NT2/D1 (cell line): ENCODE data around the gene BRD1.

ENCODE experiments used
- YY1 ChIP-seq: IDR thresholded peaks from 2 replicates; pipeline ENCODE4 v1.6.1; 2011; ENCODE audit not compliant: insufficient read length, insufficient read depth
- ZNF274 ChIP-seq: IDR thresholded peaks from 2 replicates; pipeline ENCODE4 v1.6.1; 2011; ENCODE audit warnings: mild to moderate bottlenecking, low read depth, low read length

- TF ChIP-seq ZNF274 (no peak), YY1 (no peak)
These were observed 55.0 kb downstream of the BRD1 start for GRCh38 chr22:49772692-49773091.
